ENCODE results near the gene TPM3. TPM values are rescaled to one million over a fixed set of nuclear protein-coding genes. Genes with fewer than 3 reads are reported as not detected.

Gene TPM3
- total RNA-seq, 1 donor from 2014 or later: 364 TPM

- TF ChIP-seq CTCF (conservative IDR thresholded peaks at IDR 0.05): no peak
Observed at GRCh38 chr1:154179946-154180687, 11.8 kb downstream of the TPM3 start.

GRCh38 chr1:154178911-154179811 is 12.7 kb downstream of the TPM3 start:
- Mint-ChIP-seq H3K36me3 (ENCODE audit: low read depth) (peaks cover 5% of the 10 kb centered on the region), H3K4me1 (peaks cover 59% of the 10 kb centered on the region)

More at GRCh38 chr1:154179946-154180687, 11.8 kb downstream of the TPM3 start:
- Mint-ChIP-seq H3K4me1 (peaks cover 59% of the 10 kb centered on the region), H3K4me3 (peak overlapping the region; percentile 72), H3K36me3 (ENCODE audit: low read depth) (peaks cover 5% of the 10 kb centered on the region), H3K27ac (ENCODE audit: unreplicated experiment) (peak overlapping the region; percentile 16), H3K9me3 (no peaks in the 10 kb centered on the region), H3K27me3 (ENCODE audit: low read depth) (peaks cover 5% of the 10 kb centered on the region)
- no peak for DNase-seq (ENCODE audit: low read depth, low spot score)

GRCh38 chr1:154178013-154178412 is 13.9 kb downstream of the TPM3 start:
- Mint-ChIP-seq H3K27me3 (ENCODE audit: low read depth) (no peaks in the 10 kb centered on the region), H3K9me3 (no peaks in the 10 kb centered on the region), H3K4me3 (peak overlapping the region; percentile 20), H3K36me3 (ENCODE audit: low read depth) (peaks cover 6% of the 10 kb centered on the region), H3K4me1 (peaks cover 52% of the 10 kb centered on the region), H3K27ac (ENCODE audit: unreplicated experiment) (peak overlapping the region; percentile 0)
- DNase-seq (ENCODE audit: low read depth, low spot score): no peak
- no peak for TF ChIP-seq CTCF (conservative IDR thresholded peaks at IDR 0.05)

More at GRCh38 chr1:154178911-154179811, 12.7 kb downstream of the TPM3 start:
- no peak for DNase-seq (ENCODE audit: low read depth, low spot score)
- Mint-ChIP-seq H3K4me3 (peak overlapping the region; percentile 20), H3K27ac (ENCODE audit: unreplicated experiment) (peak overlapping the region; percentile 29), H3K9me3 (no peaks in the 10 kb centered on the region), H3K27me3 (ENCODE audit: low read depth) (no peaks in the 10 kb centered on the region)
- no peak for TF ChIP-seq CTCF (conservative IDR thresholded peaks at IDR 0.05)

- Mint-ChIP-seq H3K27me3 (ENCODE audit: low read depth) (no peaks in the 10 kb centered on the region), H3K9me3 (no peaks in the 10 kb centered on the region), H3K27ac (ENCODE audit: unreplicated experiment) (no peak overlapping the region), H3K4me3 (peak overlapping the region; percentile 15), H3K4me1 (peaks cover 40% of the 10 kb centered on the region), H3K36me3 (ENCODE audit: low read depth) (peaks cover 15% of the 10 kb centered on the region)
- DNase-seq (ENCODE audit: low read depth, low spot score): no peak
- TF ChIP-seq CTCF (conservative IDR thresholded peaks at IDR 0.05): no peak
Observed at GRCh38 chr1:154176337-154176736, 15.6 kb downstream of the TPM3 start.

- Mint-ChIP-seq H3K4me1 (peaks cover 27% of the 10 kb centered on the region), H3K4me3 (no peak overlapping the region), H3K27me3 (ENCODE audit: low read depth) (no peaks in the 10 kb centered on the region), H3K9me3 (no peaks in the 10 kb centered on the region), H3K27ac (ENCODE audit: unreplicated experiment) (no peak overlapping the region), H3K36me3 (ENCODE audit: low read depth) (peaks cover 17% of the 10 kb centered on the region)
- no peak for TF ChIP-seq CTCF (conservative IDR thresholded peaks at IDR 0.05)
- DNase-seq (ENCODE audit: low read depth, low spot score): no peak
Observed at GRCh38 chr1:154174654-154175053, 17.2 kb downstream of the TPM3 start.

Data from neural crest cell (in vitro differentiated cells).